T-helper 2 cell treated with Interferon-gamma antibody and Interleukin-4, amounts not matched to agents 5 μg/mL and 100 μg/mL, for 36 hours (primary cell): ENCODE measurements around the gene UBE2Q2.
"Not testable (repeated sequence)": the region's sequence is repeated elsewhere in the genome, so short reads cannot be mapped to it uniquely, and the experiment has no call there.

Experiments
- DNase-seq: peaks from one replicate; pipeline ENCODE4 v3.0.0; 2021; ENCODE audit warnings: low spot score
- H3K27ac Mint-ChIP-seq: one replicate; pipeline ENCODE4 v1.8.0; 2021; ENCODE audit warnings: mild to moderate bottlenecking, mixed read lengths
- H3K27me3 Mint-ChIP-seq: one replicate; pipeline ENCODE4 v1.8.0; 2021; ENCODE audit warnings: low read depth, mixed read lengths
- H3K36me3 Mint-ChIP-seq: one replicate; pipeline ENCODE4 v1.8.0; 2021; ENCODE audit warnings: low read depth, mixed read lengths
- H3K4me1 Mint-ChIP-seq: one replicate; pipeline ENCODE4 v1.8.0; 2021; ENCODE audit warnings: low read depth, mixed read lengths
- H3K4me3 Mint-ChIP-seq: one replicate; pipeline ENCODE4 v1.8.0; 2022; ENCODE audit warnings: mild to moderate bottlenecking, moderate library complexity, mixed read lengths
- H3K9me3 Mint-ChIP-seq: one replicate; pipeline ENCODE4 v1.8.0; 2021; ENCODE audit warnings: mixed read lengths

The UBE2Q2 gene

GRCh38 chr15:75835990-75836958, 7.0 kb upstream of the UBE2Q2 start:
- peaks cover 15% of the 10 kb centered on the region for H3K4me1 Mint-ChIP-seq
- no peak overlapping the region for H3K4me3 Mint-ChIP-seq
- peaks cover 5% of the 10 kb centered on the region for H3K27me3 Mint-ChIP-seq
- no peaks in the 10 kb centered on the region for H3K36me3 Mint-ChIP-seq
- H3K9me3 Mint-ChIP-seq = no peaks in the 10 kb centered on the region
- no peak overlapping the region for H3K27ac Mint-ChIP-seq
- DNase-seq = no peak

- no peak overlapping the region for H3K4me3 Mint-ChIP-seq
- H3K27me3 Mint-ChIP-seq = peaks cover 11% of the 10 kb centered on the region
- H3K36me3 Mint-ChIP-seq = no peaks in the 10 kb centered on the region
- peaks cover 11% of the 10 kb centered on the region for H3K4me1 Mint-ChIP-seq
- no peak overlapping the region for H3K27ac Mint-ChIP-seq
- peak; percentile 73 for DNase-seq
- no peaks in the 10 kb centered on the region for H3K9me3 Mint-ChIP-seq
Measured at GRCh38 chr15:75836959-75837334, 6.3 kb upstream of the UBE2Q2 start.

- Mint-ChIP-seq H3K4me3 (no peak overlapping the region), H3K27me3 (peaks cover 18% of the 10 kb centered on the region), H3K36me3 (peaks cover 16% of the 10 kb centered on the region)
Measured at GRCh38 chr15:75840659-75841058, 2.6 kb upstream of the UBE2Q2 start.

GRCh38 chr15:75841626-75842025, 1.6 kb upstream of the UBE2Q2 start:
- Mint-ChIP-seq H3K36me3 (peaks cover 22% of the 10 kb centered on the region), H3K27ac (no peak overlapping the region), H3K4me3 (peak overlapping the region; percentile 19), H3K9me3 (no peaks in the 10 kb centered on the region), H3K4me1 (peaks cover 32% of the 10 kb centered on the region), H3K27me3 (peaks cover 18% of the 10 kb centered on the region)
- no peak for DNase-seq

More at GRCh38 chr15:75840659-75841058, 2.6 kb upstream of the UBE2Q2 start:
- peaks cover 26% of the 10 kb centered on the region for H3K4me1 Mint-ChIP-seq
- no peak overlapping the region for H3K27ac Mint-ChIP-seq
- no peak for DNase-seq
- H3K9me3 Mint-ChIP-seq = no peaks in the 10 kb centered on the region

- peaks cover 48% of the 10 kb centered on the region for H3K4me1 Mint-ChIP-seq
- H3K4me3 Mint-ChIP-seq = peak overlapping the region; percentile 95
- peaks cover 18% of the 10 kb centered on the region for H3K27me3 Mint-ChIP-seq
- peak; percentile 47 for DNase-seq
- peaks cover 32% of the 10 kb centered on the region for H3K36me3 Mint-ChIP-seq
- H3K9me3 Mint-ChIP-seq = no peaks in the 10 kb centered on the region
- H3K27ac Mint-ChIP-seq = peak overlapping the region; percentile 86
Measured at GRCh38 chr15:75843678-75844581, 683 bp downstream of the UBE2Q2 start.

- Mint-ChIP-seq H3K36me3 (peaks cover 37% of the 10 kb centered on the region), H3K4me1 (peaks cover 53% of the 10 kb centered on the region), H3K27ac (peak overlapping the region; percentile 86), H3K9me3 (no peaks in the 10 kb centered on the region), H3K27me3 (peaks cover 18% of the 10 kb centered on the region), H3K4me3 (peak overlapping the region; percentile 95)
- DNase-seq = no peak
Measured at GRCh38 chr15:75844629-75845335, 1.5 kb downstream of the UBE2Q2 start.

- H3K36me3 Mint-ChIP-seq = peaks cover 43% of the 10 kb centered on the region
- peaks cover 60% of the 10 kb centered on the region for H3K4me1 Mint-ChIP-seq
- no peak overlapping the region for H3K27ac Mint-ChIP-seq
Measured at GRCh38 chr15:75849167-75849566, 5.9 kb downstream of the UBE2Q2 start.

GRCh38 chr15:75850708-75851107, 7.5 kb downstream of the UBE2Q2 start:
- no peak for DNase-seq
- H3K4me1 Mint-ChIP-seq = peaks cover 45% of the 10 kb centered on the region
- no peak overlapping the region for H3K4me3 Mint-ChIP-seq
- no peaks in the 10 kb centered on the region for H3K27me3 Mint-ChIP-seq
- H3K9me3 Mint-ChIP-seq = no peaks in the 10 kb centered on the region
- peaks cover 32% of the 10 kb centered on the region for H3K36me3 Mint-ChIP-seq
- no peak overlapping the region for H3K27ac Mint-ChIP-seq

More at GRCh38 chr15:75849167-75849566, 5.9 kb downstream of the UBE2Q2 start:
- H3K4me3 Mint-ChIP-seq = no peak overlapping the region
- no peaks in the 10 kb centered on the region for H3K9me3 Mint-ChIP-seq
- H3K27me3 Mint-ChIP-seq = no peaks in the 10 kb centered on the region
- DNase-seq = no peak

GRCh38 chr15:75851566-75851965, 8.3 kb downstream of the UBE2Q2 start:
- H3K4me1 Mint-ChIP-seq = peaks cover 39% of the 10 kb centered on the region

GRCh38 chr15:75857886-75858285, 14.6 kb downstream of the UBE2Q2 start:
- peaks cover 7% of the 10 kb centered on the region for H3K4me1 Mint-ChIP-seq
- no peaks in the 10 kb centered on the region for H3K9me3 Mint-ChIP-seq
- no peak overlapping the region for H3K27ac Mint-ChIP-seq
- H3K27me3 Mint-ChIP-seq = no peaks in the 10 kb centered on the region
- H3K36me3 Mint-ChIP-seq = peaks cover 36% of the 10 kb centered on the region
- no peak overlapping the region for H3K4me3 Mint-ChIP-seq
- DNase-seq = no peak

More at GRCh38 chr15:75851566-75851965, 8.3 kb downstream of the UBE2Q2 start:
- not testable (repeated sequence) for H3K9me3 Mint-ChIP-seq, H3K27ac Mint-ChIP-seq, H3K4me3 Mint-ChIP-seq, H3K27me3 Mint-ChIP-seq, DNase-seq
- H3K36me3 Mint-ChIP-seq = peaks cover 33% of the 10 kb centered on the region

GRCh38 chr15:75861750-75862402, 18.6 kb downstream of the UBE2Q2 start:
- peaks cover 43% of the 10 kb centered on the region for H3K36me3 Mint-ChIP-seq

GRCh38 chr15:75862796-75863195, 19.5 kb downstream of the UBE2Q2 start:
- no peak for DNase-seq
- H3K36me3 Mint-ChIP-seq = peaks cover 43% of the 10 kb centered on the region
- H3K9me3 Mint-ChIP-seq = no peaks in the 10 kb centered on the region
- no peak overlapping the region for H3K27ac Mint-ChIP-seq
- peaks cover 35% of the 10 kb centered on the region for H3K4me1 Mint-ChIP-seq
- H3K4me3 Mint-ChIP-seq = no peak overlapping the region
- no peaks in the 10 kb centered on the region for H3K27me3 Mint-ChIP-seq

More at GRCh38 chr15:75861750-75862402, 18.6 kb downstream of the UBE2Q2 start:
- Mint-ChIP-seq H3K27me3 (no peaks in the 10 kb centered on the region), H3K4me1 (peaks cover 33% of the 10 kb centered on the region), H3K9me3 (no peaks in the 10 kb centered on the region), H3K27ac (no peak overlapping the region), H3K4me3 (no peak overlapping the region)
- DNase-seq = no peak
